GM12892 (cell line): Measurements from ENCODE around the gene A2ML1.

Experiments
- POLR2A ChIP-seq: IDR thresholded peaks from 2 replicates; pipeline ENCODE4 v1.6.1; 2011; ENCODE audit warnings: low read depth, low read length, control low read depth
- POLR2AphosphoS5 ChIP-seq: IDR thresholded peaks from 2 replicates; pipeline ENCODE4 v1.6.1; 2011; ENCODE audit warnings: low read depth, low read length, control low read depth
- TAF1 ChIP-seq: IDR thresholded peaks from 2 replicates; pipeline ENCODE4 v1.6.1; 2011; ENCODE audit warnings: low read depth, mild to moderate bottlenecking, control low read depth, low read length, borderline replicate concordance

DNA sequence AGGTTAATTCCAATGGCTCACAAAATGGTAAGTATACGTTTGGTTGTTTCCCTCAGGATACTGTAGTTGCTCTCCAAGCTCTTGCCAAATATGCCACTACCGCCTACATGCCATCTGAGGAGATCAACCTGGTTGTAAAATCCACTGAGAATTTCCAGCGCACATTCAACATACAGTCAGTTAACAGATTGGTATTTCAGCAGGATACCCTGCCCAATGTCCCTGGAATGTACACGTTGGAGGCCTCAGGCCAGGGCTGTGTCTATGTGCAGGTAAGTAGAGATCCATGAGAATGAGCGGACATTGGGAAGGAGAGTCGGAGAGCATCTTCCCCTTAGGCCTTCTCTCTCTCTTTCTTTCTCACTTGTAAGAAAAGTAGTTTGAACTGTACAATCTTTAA lies 45.4 kb downstream of the A2ML1 start:
- TF ChIP-seq POLR2A (no peak), POLR2AphosphoS5 (no peak), TAF1 (no peak)
